Hepatocyte (in vitro differentiated cells): ENCODE data around the gene ZNF280D. TPM values are rescaled to one million over a fixed set of nuclear protein-coding genes. Genes with fewer than 3 reads are reported as not detected.

Experiments used
- DNase-seq: peaks from one replicate; pipeline ENCODE4 v3.0.0-alpha.2; 2016; ENCODE audit warnings: low spot score
- H2AFZ ChIP-seq: fragments of 200-600 bp; sonication (generic); 2 replicates; pipeline ENCODE4 v1.6.0; 2016; ENCODE audit warnings: antibody characterized with exemption, mild to moderate bottlenecking
- H3K27ac ChIP-seq: fragments of 200-600 bp; sonication (generic); 2 replicates; pipeline ENCODE4 v1.5.1; 2016; ENCODE audit warnings: mild to moderate bottlenecking
- H3K27me3 ChIP-seq: fragments of 200-600 bp; sonication (generic); 2 replicates; pipeline ENCODE4 v1.6.1; 2016
- H3K36me3 ChIP-seq: fragments of 200-600 bp; sonication (generic); replicated peaks from 2 replicates; pipeline ENCODE4 v1.5.1; 2016; ENCODE audit warnings: low read depth; ENCODE audit not compliant: insufficient read depth
- H3K4me1 ChIP-seq: fragments of 200-600 bp; sonication (generic); 2 replicates; pipeline ENCODE4 v1.5.1; 2016; ENCODE audit warnings: mild to moderate bottlenecking, moderate library complexity; ENCODE audit not compliant: insufficient read depth
- H3K4me2 ChIP-seq: fragments of 200-600 bp; sonication (generic); 2 replicates; pipeline ENCODE4 v1.6.0; 2016
- H3K4me3 ChIP-seq: fragments of 200-600 bp; sonication (generic); 2 replicates; pipeline ENCODE4 v1.5.1; 2016; ENCODE audit warnings: mild to moderate bottlenecking
- H3K79me2 ChIP-seq: fragments of 200-600 bp; sonication (generic); 2 replicates; pipeline ENCODE4 v1.6.0; 2017; ENCODE audit warnings: mild to moderate bottlenecking
- H3K9me2 ChIP-seq: fragments of 200-600 bp; sonication (generic); replicated peaks from 2 replicates; pipeline ENCODE4 v1.6.0; 2017; ENCODE audit warnings: mild to moderate bottlenecking; ENCODE audit not compliant: insufficient read depth
- H3K9me3 ChIP-seq: fragments of 200-600 bp; sonication (generic); 2 replicates; pipeline ENCODE4 v1.5.1; 2016; ENCODE audit warnings: low read depth, mild to moderate bottlenecking
- H4K20me1 ChIP-seq: fragments of 200-600 bp; sonication (generic); 2 replicates; pipeline ENCODE4 v1.6.0; 2016; ENCODE audit warnings: mild to moderate bottlenecking; ENCODE audit not compliant: insufficient read depth, poor library complexity, severe bottlenecking
- CTCF ChIP-seq: fragments of 200-600 bp; sonication (generic); IDR thresholded peaks from 2 replicates; pipeline ENCODE4 v1.5.1; 2016; ENCODE audit warnings: antibody characterized with exemption, mild to moderate bottlenecking; ENCODE audit not compliant: poor library complexity
- EZH2 ChIP-seq: fragments of 200-600 bp; sonication (generic); IDR thresholded peaks from 2 replicates; pipeline ENCODE4 v1.6.1; 2016; ENCODE audit warnings: antibody characterized with exemption, mild to moderate bottlenecking, borderline replicate concordance
- EZH2phosphoT487 ChIP-seq: fragments of 200-600 bp; sonication (generic); IDR thresholded peaks from one replicate; pipeline ENCODE4 v1.6.1; 2018; ENCODE audit warnings: antibody characterized with exemption, mild to moderate bottlenecking, low read depth, moderate library complexity; ENCODE audit not compliant: unreplicated experiment, severe bottlenecking
- WGBS: methylation state at CpG from one replicate; pipeline ENCODE4 v1.1.6; 2016; ENCODE audit warnings: low lambda C conversion rate; ENCODE audit errors: missing lambda C conversion rate; 5-methylcytosine and 5-hydroxymethylcytosine counted together
- polyA plus RNA-seq: library from polyadenylated mRNA; unstranded; fragments of >200 nt; fragmentation: Nextera tagmentation; extraction: Ambion mirVana; gene quantifications from 2 replicates; pipeline ENCODE4 v1.2.1, GENCODE V29; 2016
- small RNA-seq: library from RNA; depleted of rRNA; stranded (forward); fragments of <200 nt; gene quantifications from one replicate; pipeline ENCODE3, GENCODE V24; 2014
- total RNA-seq: library from RNA; depleted of rRNA; stranded (reverse); fragments of >200 nt; gene quantifications from 2 replicates; pipeline ENCODE4 v1.2.3, GENCODE V29; 2014

The ZNF280D gene
- total and polyA plus RNA-seq, 2 experiments from 2014 or later = 0.54 to 0.87 TPM

DNA sequence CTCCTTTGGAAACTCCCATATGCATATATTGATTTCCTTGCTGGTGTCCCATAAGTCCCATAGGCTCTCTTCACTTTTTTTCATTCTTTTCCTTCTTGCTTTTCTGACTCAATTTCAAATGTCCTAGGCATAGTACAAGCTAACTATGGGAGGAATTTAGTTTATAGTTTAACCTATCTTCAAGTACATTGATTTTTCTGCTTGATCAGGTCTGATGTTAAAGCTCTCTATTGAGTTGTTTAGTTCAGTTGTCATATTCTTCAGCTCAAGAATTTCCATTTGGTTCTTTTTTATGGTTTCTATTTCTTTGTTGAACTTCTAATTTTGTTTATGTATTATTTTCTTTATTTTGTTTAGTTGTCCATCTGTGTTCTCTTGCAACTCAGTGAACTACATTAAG is 147.1 kb downstream of the ZNF280D start:
- no peak for DNase-seq
- H3K79me2 ChIP-seq = no peaks in the 10 kb centered on the region
- H3K36me3 ChIP-seq = no peaks in the 10 kb centered on the region
- no peaks in the 10 kb centered on the region for H3K4me1 ChIP-seq
- H3K9me3 ChIP-seq = no peaks in the 10 kb centered on the region
- H3K4me2 ChIP-seq = no peak overlapping the region
- H4K20me1 ChIP-seq = no peaks in the 10 kb centered on the region
- H3K27me3 ChIP-seq = no peaks in the 10 kb centered on the region
- H2AFZ ChIP-seq = no peak overlapping the region
- no peaks in the 10 kb centered on the region for H3K9me2 ChIP-seq
- no peak overlapping the region for H3K4me3 ChIP-seq
- no peak overlapping the region for H3K27ac ChIP-seq
- TF ChIP-seq CTCF (no peak), EZH2 (no peak), EZH2phosphoT487 (no peak)

DNA sequence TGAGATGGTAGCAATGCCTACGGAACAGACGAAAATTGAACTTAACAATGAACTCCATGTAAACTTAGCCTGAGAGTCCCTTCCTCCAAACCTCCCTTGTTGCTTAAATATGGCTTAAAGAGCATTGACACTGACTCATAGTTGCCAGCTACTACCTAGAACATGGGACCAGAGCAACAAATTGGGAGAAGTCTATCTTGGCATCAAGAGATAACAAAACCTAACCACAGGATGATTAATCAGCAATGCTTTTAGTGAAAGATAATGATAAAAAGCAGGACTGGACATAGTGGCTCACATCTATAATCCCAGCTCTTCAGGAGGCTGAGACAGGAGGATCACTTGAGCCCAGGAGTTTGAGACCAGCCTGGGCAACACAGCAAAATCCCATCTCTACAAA is 150.5 kb downstream of the ZNF280D start:
- DNase-seq = no peak
- Histone ChIP-seq H3K4me1 (no peaks in the 10 kb centered on the region), H3K9me3 (no peaks in the 10 kb centered on the region), H3K4me3 (no peak overlapping the region), H3K9me2 (no peaks in the 10 kb centered on the region), H4K20me1 (no peaks in the 10 kb centered on the region), H3K36me3 (no peaks in the 10 kb centered on the region), H2AFZ (no peak overlapping the region), H3K4me2 (no peak overlapping the region), H3K27ac (no peak overlapping the region), H3K27me3 (no peaks in the 10 kb centered on the region), H3K79me2 (no peaks in the 10 kb centered on the region)
- no peak for TF ChIP-seq CTCF
- TF ChIP-seq EZH2 = no peak
- no peak for TF ChIP-seq EZH2phosphoT487
- WGBS = 93% methylated on average over 2 of the region's 2 CpGs

Small RNAs within 50 kb of the gene (small RNA-seq; reads per million reads assigned to genes)
- gene RF00019 = not detected

Other genes with a start within 250 kb of the ZNF280D start
- gene TCF12, start 185.1 kb upstream of the ZNF280D start, total RNA-seq = 86.6 and 93.2 TPM in 2 replicates
- gene TCF12, start 185.1 kb upstream of the ZNF280D start, polyA plus RNA-seq = 30.3 and 42.0 TPM in 2 replicates